ENCODE results near the gene AHRR.

AHRR gene

DNA sequence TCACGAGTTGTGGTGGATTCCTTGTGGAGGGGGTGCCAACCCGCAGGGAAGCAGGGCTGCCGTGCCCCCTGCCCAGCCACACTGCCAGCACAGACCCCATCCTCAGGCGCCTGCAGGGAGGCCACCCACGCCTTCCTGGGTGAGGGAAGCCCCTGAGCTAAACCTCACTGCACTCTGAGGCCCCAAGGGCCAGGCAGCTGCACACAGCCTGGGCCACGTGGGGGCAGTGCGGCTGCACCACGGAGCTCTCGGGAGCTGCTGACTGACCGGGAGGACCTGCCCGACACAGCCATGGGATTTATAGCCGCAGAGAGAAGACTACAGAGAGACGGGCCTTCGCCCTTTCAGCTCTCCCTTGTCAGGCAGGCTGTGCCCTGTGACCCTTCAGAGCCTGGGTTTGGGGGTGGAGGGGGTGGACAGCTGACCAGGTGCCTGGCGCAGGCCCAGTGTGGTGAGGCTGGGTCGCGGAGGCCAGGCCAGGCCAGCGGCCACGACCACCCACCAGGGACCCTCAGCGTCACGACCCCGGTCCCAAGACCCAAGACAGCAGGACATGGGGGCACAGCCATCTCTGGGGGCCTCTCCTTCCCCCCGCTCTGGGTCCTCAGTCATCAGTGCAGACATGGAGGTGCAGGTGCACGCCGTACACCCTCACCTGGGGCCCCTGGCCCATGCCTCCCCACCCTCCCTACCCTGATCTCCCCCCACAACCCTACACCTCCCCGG is 4.3 kb upstream of the AHRR start:
- no peak for DNase-seq (ENCODE audit: low spot score)
- H3K27ac ChIP-seq: no peak overlapping the region
- TF ChIP-seq, protein P1, sequence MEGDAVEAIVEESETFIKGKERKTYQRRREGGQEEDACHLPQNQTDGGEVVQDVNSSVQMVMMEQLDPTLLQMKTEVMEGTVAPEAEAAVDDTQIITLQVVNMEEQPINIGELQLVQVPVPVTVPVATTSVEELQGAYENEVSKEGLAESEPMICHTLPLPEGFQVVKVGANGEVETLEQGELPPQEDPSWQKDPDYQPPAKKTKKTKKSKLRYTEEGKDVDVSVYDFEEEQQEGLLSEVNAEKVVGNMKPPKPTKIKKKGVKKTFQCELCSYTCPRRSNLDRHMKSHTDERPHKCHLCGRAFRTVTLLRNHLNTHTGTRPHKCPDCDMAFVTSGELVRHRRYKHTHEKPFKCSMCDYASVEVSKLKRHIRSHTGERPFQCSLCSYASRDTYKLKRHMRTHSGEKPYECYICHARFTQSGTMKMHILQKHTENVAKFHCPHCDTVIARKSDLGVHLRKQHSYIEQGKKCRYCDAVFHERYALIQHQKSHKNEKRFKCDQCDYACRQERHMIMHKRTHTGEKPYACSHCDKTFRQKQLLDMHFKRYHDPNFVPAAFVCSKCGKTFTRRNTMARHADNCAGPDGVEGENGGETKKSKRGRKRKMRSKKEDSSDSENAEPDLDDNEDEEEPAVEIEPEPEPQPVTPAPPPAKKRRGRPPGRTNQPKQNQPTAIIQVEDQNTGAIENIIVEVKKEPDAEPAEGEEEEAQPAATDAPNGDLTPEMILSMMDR (IDR thresholded peaks at IDR 0.05): no peak
- no peak overlapping the region for H3K4me3 ChIP-seq

- TF ChIP-seq, protein P1 (IDR thresholded peaks at IDR 0.05): no peak
- Histone ChIP-seq H3K4me3 (no peak overlapping the region), H3K27ac (no peak overlapping the region)
- DNase-seq (ENCODE audit: low spot score): no peak
These were observed 3.1 kb upstream of the AHRR start for GRCh38 chr5:318341-318897.

DNA sequence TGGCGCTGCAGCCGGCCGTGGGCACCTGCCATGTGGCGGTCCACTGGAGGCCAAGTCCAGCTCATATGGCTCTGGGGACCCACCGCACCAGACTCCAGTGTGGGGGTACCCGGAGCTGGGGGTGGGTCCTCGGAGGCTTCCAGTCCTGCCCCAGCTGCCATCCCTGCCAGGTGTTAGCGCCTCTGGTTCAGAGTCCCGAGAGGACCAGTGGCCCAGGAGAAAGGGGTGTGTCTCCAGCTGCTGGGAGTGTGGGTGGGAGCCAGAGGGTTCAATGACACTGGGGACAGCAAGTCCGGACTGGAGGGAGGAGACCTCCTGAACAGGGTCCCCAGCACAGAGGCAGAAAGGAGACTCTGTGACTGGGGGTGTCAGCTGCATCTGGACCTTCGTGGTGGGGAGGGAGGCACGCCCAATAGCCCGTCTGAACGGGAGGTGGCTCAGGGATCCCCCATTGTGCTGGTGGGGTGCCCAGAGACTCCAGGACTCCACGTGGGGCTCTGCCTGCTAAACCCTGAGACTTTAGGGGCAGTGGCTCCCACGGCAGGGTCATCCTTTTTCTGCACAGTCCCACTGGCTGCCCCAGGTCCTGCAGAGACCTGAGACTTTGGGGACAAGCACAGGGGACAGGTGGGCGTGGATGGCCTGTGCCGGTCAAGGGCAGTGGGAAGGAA is 2.4 kb upstream of the AHRR start:
- DNase-seq (ENCODE audit: low spot score): no peak
- no peak overlapping the region for H3K27ac ChIP-seq
- TF ChIP-seq, protein P1 (IDR thresholded peaks at IDR 0.05): no peak
- H3K4me3 ChIP-seq: no peak overlapping the region

GRCh38 chr5:320524-321229 is 837 bp upstream of the AHRR start:
- H3K4me3 ChIP-seq: peak overlapping the region; percentile 72

DNA sequence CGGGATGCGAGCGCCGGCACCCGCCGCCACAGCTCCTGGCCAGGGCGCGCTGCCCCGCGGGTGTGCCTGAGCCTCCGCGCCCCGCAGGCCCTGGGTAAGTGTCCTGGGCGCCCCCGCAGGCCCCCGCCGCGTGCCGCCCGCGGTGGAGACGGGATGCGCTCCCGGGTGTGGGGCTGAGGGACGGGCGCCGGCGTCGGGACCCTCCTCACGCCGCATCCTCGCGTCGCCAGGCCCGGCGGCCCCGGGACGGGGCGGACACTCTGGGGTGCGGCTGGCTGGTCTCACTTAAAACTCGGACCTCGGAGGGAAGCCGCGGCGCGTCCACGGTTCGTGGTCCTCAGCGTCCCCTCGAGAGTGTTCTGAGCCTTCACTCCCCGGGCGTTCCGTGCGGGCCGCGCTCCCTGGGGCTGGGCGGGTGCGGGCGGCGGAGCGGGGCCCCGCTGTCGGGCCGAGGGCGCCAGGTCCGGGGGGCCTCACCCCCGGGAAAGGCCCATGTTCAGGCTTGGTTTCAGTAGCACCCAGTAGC is 275 bp downstream of the AHRR start:
- DNase-seq (ENCODE audit: low spot score): no peak
- no peak overlapping the region for H3K27ac ChIP-seq
- peak overlapping the region; percentile 72 for H3K4me3 ChIP-seq
- TF ChIP-seq, protein P1 (IDR thresholded peaks at IDR 0.05): no peak

More at GRCh38 chr5:320524-321229, 837 bp upstream of the AHRR start:
- DNase-seq (ENCODE audit: low spot score): no peak
- TF ChIP-seq, protein P1 (IDR thresholded peaks at IDR 0.05): no peak
- H3K27ac ChIP-seq: no peak overlapping the region

- Histone ChIP-seq H3K4me3 (peak overlapping the region; percentile 72), H3K27ac (no peak overlapping the region)
- TF ChIP-seq, protein P1 (IDR thresholded peaks at IDR 0.05): no peak
- DNase-seq (ENCODE audit: low spot score): no peak
These were observed 897 bp downstream of the AHRR start for GRCh38 chr5:322281-322941.
